HepG2 (cell line): Measurements from ENCODE around the gene P3H2. TPM values are rescaled to one million over a fixed set of nuclear protein-coding genes. Genes with fewer than 3 reads are reported as not detected.

Source experiments
- AKAP8 ChIP-seq: sonication (generic); formaldehyde crosslinking; IDR thresholded peaks from 2 replicates; pipeline ENCODE4 v1.5.1; 2020; ENCODE audit warnings: mild to moderate bottlenecking, missing genetic modification reagents
- CSRNP2 ChIP-seq: sonication (generic); formaldehyde crosslinking; conservative IDR thresholded peaks from 2 replicates; pipeline ENCODE4 v1.8.0; 2022; ENCODE audit warnings: low read depth, missing genetic modification reagents
- JARID2 ChIP-seq: sonication (generic); formaldehyde crosslinking; IDR thresholded peaks from 2 replicates; pipeline ENCODE4 v1.8.1; 2023; ENCODE audit warnings: missing genetic modification reagents, inconsistent platforms; ENCODE audit not compliant: insufficient replicate concordance
- MAF1 ChIP-seq: sonication (generic); formaldehyde crosslinking; IDR thresholded peaks from 2 replicates; pipeline ENCODE4 v1.5.0; 2020; ENCODE audit warnings: missing genetic modification reagents, borderline replicate concordance
- MYNN ChIP-seq: sonication (generic); formaldehyde crosslinking; IDR thresholded peaks from 2 replicates; pipeline ENCODE4 v1.4.0; 2020; ENCODE audit warnings: mild to moderate bottlenecking, low read depth, missing genetic modification reagents
- PRPF4 ChIP-seq: fragments of 200-400 bp; formaldehyde crosslinking; IDR thresholded peaks from 2 replicates; pipeline ENCODE4 v1.6.1; 2016; ENCODE audit warnings: low read length, low read depth; ENCODE audit not compliant: poor library complexity, severe bottlenecking
- REL ChIP-seq: sonication (generic); formaldehyde crosslinking; conservative IDR thresholded peaks from 2 replicates; pipeline ENCODE4 v1.8.0; 2022; ENCODE audit warnings: mild to moderate bottlenecking, missing genetic modification reagents, moderate library complexity
- SOX6 ChIP-seq, 2 experiments: fragments of 450-650 bp in 1 of 2; sonication (generic) in 1 of 2; formaldehyde crosslinking in 1 of 2; IDR thresholded peaks; 2 replicates each; pipeline versions ENCODE4 v1.4.0 to v1.6.1; 2017 to 2020; ENCODE audit warnings: antibody characterized with exemption in 1 of 2, mild to moderate bottlenecking in 1 of 2, missing genetic modification reagents in 1 of 2
- ZBTB10 ChIP-seq: sonication (generic); formaldehyde crosslinking; IDR thresholded peaks from 2 replicates; pipeline ENCODE4 v1.4.0; 2020; ENCODE audit warnings: missing genetic modification reagents, borderline replicate concordance
- ZNF430 ChIP-seq: sonication (generic); formaldehyde crosslinking; IDR thresholded peaks from 2 replicates; pipeline ENCODE4 v1.9.0; 2021; ENCODE audit warnings: mild to moderate bottlenecking, missing genetic modification reagents
- ZXDC ChIP-seq: sonication (generic); formaldehyde crosslinking; IDR thresholded peaks from 2 replicates; pipeline ENCODE4 v1.5.0; 2020; ENCODE audit warnings: mild to moderate bottlenecking, missing genetic modification reagents
- polyA plus RNA-seq, 8 experiments: library from polyadenylated mRNA; depleted of rRNA in 3 of 8; stranded (reverse) in 7 of 8; unstranded in 1 of 8; fragments of >200 nt; fragmentation: Illumina TruSeq in 4 of 8; extraction: Trizol in 4 of 8; gene quantifications; 2 replicates each; pipeline versions ENCODE4 v1.2.1 to v1.2.3, GENCODE V29; 2011 to 2016; ENCODE audit warnings: low read depth in 4 of 8, missing spikeins in 1 of 8, mixed read lengths in 1 of 8; ENCODE audit not compliant: insufficient read depth in 1 of 8
- total RNA-seq, 5 experiments: library from RNA; depleted of rRNA; stranded (reverse); fragments of >200 nt; fragmentation: Illumina TruSeq; extraction: Trizol; gene quantifications; 2 replicates each; pipeline ENCODE4 v1.2.3, GENCODE V29; 2016; ENCODE audit warnings: low read depth in 1 of 5

Gene P3H2
- total and polyA plus RNA-seq, 2 of the 13 experiments (the other 11 are each of a cell fraction or from before 2014, with no cell fraction given): not detected

GRCh38 chr3:189977174-189977573 is 143.5 kb downstream of the P3H2 start (continued):
- no peak for TF ChIP-seq REL (CRISPR knock-in tag)
- TF ChIP-seq ZBTB10 (CRISPR knock-in tag): no peak
- no peak for TF ChIP-seq PRPF4
- no peak for TF ChIP-seq MAF1 (CRISPR knock-in tag)
- TF ChIP-seq ZXDC (CRISPR knock-in tag): no peak
- no peak for TF ChIP-seq SOX6 (IDR thresholded peaks at IDR 0.05)
- TF ChIP-seq SOX6 (CRISPR knock-in tag; IDR thresholded peaks at IDR 0.05): no peak
- TF ChIP-seq AKAP8 (CRISPR knock-in tag): no peak
- TF ChIP-seq JARID2 (CRISPR knock-in tag): no peak
- no peak for TF ChIP-seq CSRNP2 (CRISPR knock-in tag)
- no peak for TF ChIP-seq ZNF430
- TF ChIP-seq MYNN (CRISPR knock-in tag): no peak
- TF ChIP-seq, all 625 proteins: peak for 0
